Measurements from ENCODE around the gene GMEB2. TPM values are rescaled to one million over a fixed set of nuclear protein-coding genes. Genes with fewer than 3 reads are reported as not detected.

The GMEB2 gene
- polyA plus RNA-seq, 1 experiment: 7.4 TPM

DNA sequence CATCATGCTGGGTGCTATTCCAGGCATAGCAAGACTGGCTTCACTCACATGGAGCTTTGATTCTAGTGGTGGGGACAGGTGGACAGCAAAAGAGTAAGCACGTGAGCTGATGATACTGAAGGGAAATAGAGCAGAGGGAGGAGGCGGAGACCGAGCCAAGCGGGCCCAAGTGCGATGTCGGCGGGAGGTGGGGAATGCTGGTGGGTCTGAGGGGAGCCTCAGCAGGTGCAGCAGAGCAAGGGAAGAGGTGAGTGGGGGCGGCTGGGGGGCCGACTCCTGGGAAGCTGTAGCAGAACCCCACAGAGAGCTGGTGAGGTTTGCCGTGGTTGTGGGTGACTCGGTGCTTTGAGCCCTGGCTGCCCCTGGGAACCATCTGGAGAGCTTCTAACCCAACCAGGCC, 41.5 kb upstream of the GMEB2 start:
- Histone ChIP-seq H3K27me3 (ENCODE audit: control insufficient read depth, insufficient read depth, low read length) (no peaks in the 10 kb centered on the region), H3K4me3 (ENCODE audit: low read depth, low read length) (no peak overlapping the region), H3K36me3 (ENCODE audit: control insufficient read depth, insufficient read depth, low read length) (peaks cover 34% of the 10 kb centered on the region)
- POLR2A ChIA-PET: no interaction called here
- TF ChIP-seq, protein P1, sequence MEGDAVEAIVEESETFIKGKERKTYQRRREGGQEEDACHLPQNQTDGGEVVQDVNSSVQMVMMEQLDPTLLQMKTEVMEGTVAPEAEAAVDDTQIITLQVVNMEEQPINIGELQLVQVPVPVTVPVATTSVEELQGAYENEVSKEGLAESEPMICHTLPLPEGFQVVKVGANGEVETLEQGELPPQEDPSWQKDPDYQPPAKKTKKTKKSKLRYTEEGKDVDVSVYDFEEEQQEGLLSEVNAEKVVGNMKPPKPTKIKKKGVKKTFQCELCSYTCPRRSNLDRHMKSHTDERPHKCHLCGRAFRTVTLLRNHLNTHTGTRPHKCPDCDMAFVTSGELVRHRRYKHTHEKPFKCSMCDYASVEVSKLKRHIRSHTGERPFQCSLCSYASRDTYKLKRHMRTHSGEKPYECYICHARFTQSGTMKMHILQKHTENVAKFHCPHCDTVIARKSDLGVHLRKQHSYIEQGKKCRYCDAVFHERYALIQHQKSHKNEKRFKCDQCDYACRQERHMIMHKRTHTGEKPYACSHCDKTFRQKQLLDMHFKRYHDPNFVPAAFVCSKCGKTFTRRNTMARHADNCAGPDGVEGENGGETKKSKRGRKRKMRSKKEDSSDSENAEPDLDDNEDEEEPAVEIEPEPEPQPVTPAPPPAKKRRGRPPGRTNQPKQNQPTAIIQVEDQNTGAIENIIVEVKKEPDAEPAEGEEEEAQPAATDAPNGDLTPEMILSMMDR (IDR thresholded peaks at IDR 0.05; ENCODE audit: insufficient read depth, low read depth, low read length): no peak
- DNase-seq (ENCODE audit: low read depth): no peak
- CTCF ChIA-PET: no interaction called here

DNA sequence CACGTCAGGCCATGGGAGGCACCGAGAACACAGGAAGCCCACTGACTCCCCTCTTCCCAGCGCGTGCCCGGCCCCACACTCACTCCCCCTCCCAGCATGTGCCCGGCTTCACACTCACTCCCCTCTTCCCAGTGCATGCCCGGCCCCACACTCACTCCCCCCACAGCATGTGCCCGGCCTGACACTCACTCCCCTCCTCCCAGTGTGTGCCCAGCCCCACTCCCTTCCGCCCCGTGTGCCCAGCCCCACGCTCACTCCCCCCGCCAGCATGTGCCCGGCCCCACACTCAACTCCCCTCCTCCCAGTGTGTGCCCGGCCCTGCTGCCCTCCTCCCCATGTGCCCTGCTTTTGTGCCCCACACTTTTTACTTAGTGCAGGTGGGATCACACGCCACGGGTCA, 41.0 kb upstream of the GMEB2 start:
- POLR2A ChIA-PET: no interaction called here
- no peaks in the 10 kb centered on the region for H3K27me3 ChIP-seq (ENCODE audit: control insufficient read depth, insufficient read depth, low read length)
- peaks cover 39% of the 10 kb centered on the region for H3K36me3 ChIP-seq (ENCODE audit: control insufficient read depth, insufficient read depth, low read length)
- no peak overlapping the region for H3K4me3 ChIP-seq (ENCODE audit: low read depth, low read length)
- CTCF ChIA-PET: no interaction called here
- DNase-seq (ENCODE audit: low read depth): no peak
- TF ChIP-seq, protein P1 (IDR thresholded peaks at IDR 0.05; ENCODE audit: insufficient read depth, low read depth, low read length): no peak

GRCh38 chr20:63665708-63666107, 38.8 kb upstream of the GMEB2 start:
- DNase-seq (ENCODE audit: low read depth): no peak
- no peak overlapping the region for H3K4me3 ChIP-seq (ENCODE audit: low read depth, low read length)
- H3K36me3 ChIP-seq (ENCODE audit: control insufficient read depth, insufficient read depth, low read length): peaks cover 50% of the 10 kb centered on the region
- ChIA-PET CTCF (no interaction called here), POLR2A (no interaction called here)
- TF ChIP-seq, protein P1 (IDR thresholded peaks at IDR 0.05; ENCODE audit: insufficient read depth, low read depth, low read length): no peak
- H3K27me3 ChIP-seq (ENCODE audit: control insufficient read depth, insufficient read depth, low read length): no peaks in the 10 kb centered on the region

GRCh38 chr20:63664861-63665594, 38.1 kb upstream of the GMEB2 start:
- ChIA-PET POLR2A (interaction anchor here (0.7 kb wide), 1 partner anchor 1567 kb away, joined by 4 read pairs; no protein-coding TSS in a partner anchor), CTCF (no interaction called here)
- Histone ChIP-seq H3K27me3 (ENCODE audit: control insufficient read depth, insufficient read depth, low read length) (no peaks in the 10 kb centered on the region), H3K4me3 (ENCODE audit: low read depth, low read length) (no peak overlapping the region), H3K36me3 (ENCODE audit: control insufficient read depth, insufficient read depth, low read length) (peaks cover 50% of the 10 kb centered on the region)
- DNase-seq (ENCODE audit: low read depth): no peak
- TF ChIP-seq, protein P1 (IDR thresholded peaks at IDR 0.05; ENCODE audit: insufficient read depth, low read depth, low read length): no peak

DNA sequence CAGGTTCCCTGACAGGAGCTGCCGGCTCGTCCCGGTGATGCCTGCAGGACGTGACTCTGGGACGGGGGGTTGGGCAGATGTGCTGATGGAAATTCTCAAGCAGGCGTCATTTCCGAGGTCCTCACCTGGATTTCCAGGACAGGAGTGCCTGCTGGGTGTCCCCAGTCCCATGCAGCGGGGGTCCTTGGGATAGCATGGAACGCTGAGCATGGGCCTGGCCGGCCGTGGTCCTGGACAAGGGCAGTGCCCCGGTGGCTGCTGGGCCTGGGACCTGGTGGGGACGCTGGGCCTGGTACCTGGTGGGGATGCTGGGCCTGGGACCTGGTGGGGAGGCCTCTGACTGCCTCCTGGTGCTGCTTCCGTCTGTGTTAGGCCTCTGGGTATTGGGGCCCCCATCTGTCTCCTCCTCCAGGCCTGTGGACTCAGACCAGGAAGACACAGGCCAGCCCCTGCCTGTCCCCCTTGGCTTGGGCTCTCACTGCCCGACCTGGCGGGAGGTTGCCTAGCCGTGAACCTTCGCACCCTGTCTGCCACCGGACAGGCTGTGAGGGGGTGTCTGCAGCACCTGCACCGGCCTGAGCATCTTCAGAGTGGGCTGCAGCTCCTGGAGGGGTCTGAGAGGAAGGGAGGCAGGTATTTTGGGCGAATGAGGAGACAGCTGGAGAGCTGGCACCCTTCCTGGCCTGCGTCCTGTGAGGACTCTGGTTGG, 37.4 kb upstream of the GMEB2 start:
- Histone ChIP-seq H3K36me3 (ENCODE audit: control insufficient read depth, insufficient read depth, low read length) (peaks cover 50% of the 10 kb centered on the region), H3K4me3 (ENCODE audit: low read depth, low read length) (no peak overlapping the region), H3K27me3 (ENCODE audit: control insufficient read depth, insufficient read depth, low read length) (no peaks in the 10 kb centered on the region)
- TF ChIP-seq, protein P1 (IDR thresholded peaks at IDR 0.05; ENCODE audit: insufficient read depth, low read depth, low read length): no peak
- no peak for DNase-seq (ENCODE audit: low read depth)
- ChIA-PET CTCF (no interaction called here), POLR2A (interaction anchor here (0.7 kb wide), 1 partner anchor 1566 kb away, joined by 4 read pairs; no protein-coding TSS in a partner anchor)

Measured in BJ (cell line).